Heart left ventricle (tissue), 16 donors: ENCODE measurements around the gene NT5DC4. TPM values are rescaled to one million over a fixed set of nuclear protein-coding genes. Genes with fewer than 3 reads are reported as not detected.

Source experiments
- ATAC-seq, 4 donors: fragments of 200-7000 bp; cut with Tn5 transposase; one replicate each; pipeline ENCODE4 v1.9.1; 2020 to 2022; ENCODE audit warnings: moderate library complexity in 4 of 4, mild to moderate bottlenecking in 3 of 4, moderate number of reproducible peaks in 1 of 4
- DNase-seq, 5 donors: peaks; one replicate each; pipeline ENCODE4 v3.0.0-alpha.2; 2020
- H3K27ac ChIP-seq, 12 donors: fragments of 200-600 bp; sonication (generic) in 4 of 12; one replicate each; pipeline versions ENCODE4 v1.5.0 to v1.8.0; 2016 to 2022; ENCODE audit warnings: mild to moderate bottlenecking in 2 of 12
- H3K27me3 ChIP-seq, 9 donors: fragments of 200-600 bp; sonication (generic) in 2 of 9; one replicate each; pipeline versions ENCODE4 v1.5.1 to v1.8.0; 2016 to 2022; ENCODE audit warnings: mild to moderate bottlenecking in 3 of 9
- H3K36me3 ChIP-seq, 9 donors: fragments of 200-600 bp; sonication (generic) in 2 of 9; one replicate each; pipeline versions ENCODE4 v1.5.0 to v1.8.0; 2018 to 2022; ENCODE audit warnings: mild to moderate bottlenecking in 2 of 9
- H3K4me1 ChIP-seq, 12 donors: fragments of 200-600 bp; sonication (generic) in 4 of 12; one replicate each; pipeline versions ENCODE4 v1.5.0 to v1.8.0; 2016 to 2022; ENCODE audit warnings: mild to moderate bottlenecking in 3 of 12
- H3K4me3 ChIP-seq, 12 donors: fragments of 200-600 bp; sonication (generic) in 4 of 12; one replicate each; pipeline versions ENCODE4 v1.5.0 to v1.8.0; 2017 to 2022; ENCODE audit warnings: mild to moderate bottlenecking in 9 of 12, moderate library complexity in 4 of 12
- H3K9me3 ChIP-seq, 12 donors: fragments of 200-600 bp; sonication (generic) in 4 of 12; one replicate each; pipeline versions ENCODE4 v1.5.0 to v1.8.0; 2016 to 2022; ENCODE audit warnings: mild to moderate bottlenecking in 1 of 12
- POLR2A ChIP-seq, 2 donors: fragments of 450-650 bp; IDR thresholded peaks; one replicate each; pipeline ENCODE4 v1.6.1; 2017; ENCODE audit warnings: antibody characterized with exemption in 2 of 2, mild to moderate bottlenecking in 2 of 2, moderate library complexity in 2 of 2
- WGBS, 4 donors: extraction: QIAGEN DNeasy Blood & Tissue Kit in 2 of 4; methylation state at CpG; one replicate each; pipeline versions ENCODE4 v1.1.5 to v1.1.7; 2013 to 2018; 5-methylcytosine and 5-hydroxymethylcytosine counted together
- intact Hi-C, 10 donors: fragments of 100-400 bp; cut with DNase I; formaldehyde crosslinking; loops; one replicate each; pipeline versions ENCODE4 v1.11.1 to v1.14.2; 2022
- polyA plus RNA-seq, 2 donors: library from polyadenylated mRNA; stranded (reverse); fragments of 200-250 nt; gene quantifications; one replicate each; pipeline ENCODE4 v1.2.3, GENCODE V29; 2013
- total RNA-seq, 9 donors: library from RNA; depleted of rRNA in 2 of 9; stranded (reverse); fragments of >200 nt in 2 of 9; fragmentation: NEBNext Ultra II Directional in 3 of 9; extraction: Animal tissue kit (Norgen Biotek cat#: 25700) in 3 of 9; gene quantifications; one replicate each; pipeline versions ENCODE4 v1.1.0 to v1.2.4, GENCODE V29; 2016 to 2023
- TF ChIP-seq, protein P1 (sequence below), 12 donors: fragments of 200-600 bp; sonication (generic) in 4 of 12; IDR thresholded peaks; one replicate each; pipeline versions ENCODE4 v1.5.0 to v1.8.0; 2018 to 2022; ENCODE audit warnings: antibody characterized with exemption in 12 of 12, mild to moderate bottlenecking in 5 of 12
- donor health status: ischemic (EF 13 %, LVEDD 7.1; RV severe dilation, severe dysfunction).
- donor health status: healthy with polysubstance abuse.
- donor health status: DM: no; HTN: yes; CAD: no.
- donor health status: DM: no; HTN: no; CAD: no.
- donor health status: ischemic (EF 25% LVEDD 6.9; RV normal size, moderate dysfunction).
- donor health status: ischemic (EF 25% LVEDD 5.7; RV mildly dilated, moderate dysfunction).
- donor health status: healthy.
- donor health status: DM: yes; HTN: yes; CAD: no.
- donor health status: ischemic (EF 35%, LVEDD 5.7; RV mildly dilated, moderate dysfunction).
- donor health status: nonischemic (EF 11% LVEDD 7.7; RV severe dilation, severe dysfunction).
- donor health status: DM: yes; HTN: yes; CAD: no.
- donor health status: PGD.
- donor health status: ischemic (EF 29% LVEDD 5.4; RV normal size, mild dysfunction).
- donor health status: nonischemic (EF 23%, LVEDD 6.1; RV moderate dilation, normal function).

Gene NT5DC4
- total and polyA plus RNA-seq, 11 donors, result 0.16 TPM; not detected in 10

DNA sequence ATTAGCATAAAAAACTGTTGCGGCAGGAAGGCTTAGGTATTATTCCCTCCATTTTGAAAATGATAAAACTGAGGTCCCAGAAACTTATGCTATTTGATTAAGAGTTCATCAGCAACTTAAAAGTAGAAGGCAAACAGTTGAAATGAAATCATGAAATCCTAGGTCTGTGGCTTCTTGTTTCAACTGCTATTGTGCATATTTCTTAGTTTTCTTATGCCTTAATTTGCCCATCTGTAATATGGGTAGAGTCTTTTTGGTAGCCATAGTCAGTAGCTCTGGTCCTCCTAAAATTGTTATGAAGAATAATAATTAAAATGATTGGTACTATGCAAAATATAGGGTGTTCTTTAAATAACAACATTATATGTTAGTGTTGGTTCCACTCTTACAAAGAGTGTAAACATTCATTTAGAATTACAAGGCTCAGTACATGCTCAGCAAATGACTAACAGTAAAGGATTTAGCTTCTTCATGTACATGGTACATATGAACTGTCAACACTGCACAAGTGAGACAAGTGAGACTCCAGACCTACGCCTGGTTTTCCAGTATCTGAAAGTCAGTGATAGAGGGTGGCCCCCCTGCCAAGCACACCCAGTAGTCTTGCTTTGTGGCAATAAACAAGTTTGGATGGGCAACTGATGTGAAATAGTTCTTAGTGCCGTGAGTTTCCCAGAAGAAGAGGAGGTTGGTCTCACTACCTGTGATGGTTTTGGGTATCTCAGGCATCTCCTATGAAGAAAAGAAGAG lies 53.9 kb downstream of the NT5DC4 start:
- intact Hi-C loops, result no loop called here
- H3K27ac ChIP-seq, result no peak overlapping the region
- H3K4me1 ChIP-seq, result peaks cover 0 to 6% (median 0%) of the 10 kb centered on the region in 12 donors
- ATAC-seq, result peak in 1 of 4 donors; percentile 51
- no peaks in the 10 kb centered on the region for H3K36me3 ChIP-seq
- no peaks in the 10 kb centered on the region for H3K9me3 ChIP-seq
- no peaks in the 10 kb centered on the region for H3K27me3 ChIP-seq
- WGBS, 4 donors, result 64 to 76% (median 71%) methylated on average over 3 of the region's 3 CpGs
- no peak overlapping the region for H3K4me3 ChIP-seq
- DNase-seq, result no peak
- TF ChIP-seq, protein P1, sequence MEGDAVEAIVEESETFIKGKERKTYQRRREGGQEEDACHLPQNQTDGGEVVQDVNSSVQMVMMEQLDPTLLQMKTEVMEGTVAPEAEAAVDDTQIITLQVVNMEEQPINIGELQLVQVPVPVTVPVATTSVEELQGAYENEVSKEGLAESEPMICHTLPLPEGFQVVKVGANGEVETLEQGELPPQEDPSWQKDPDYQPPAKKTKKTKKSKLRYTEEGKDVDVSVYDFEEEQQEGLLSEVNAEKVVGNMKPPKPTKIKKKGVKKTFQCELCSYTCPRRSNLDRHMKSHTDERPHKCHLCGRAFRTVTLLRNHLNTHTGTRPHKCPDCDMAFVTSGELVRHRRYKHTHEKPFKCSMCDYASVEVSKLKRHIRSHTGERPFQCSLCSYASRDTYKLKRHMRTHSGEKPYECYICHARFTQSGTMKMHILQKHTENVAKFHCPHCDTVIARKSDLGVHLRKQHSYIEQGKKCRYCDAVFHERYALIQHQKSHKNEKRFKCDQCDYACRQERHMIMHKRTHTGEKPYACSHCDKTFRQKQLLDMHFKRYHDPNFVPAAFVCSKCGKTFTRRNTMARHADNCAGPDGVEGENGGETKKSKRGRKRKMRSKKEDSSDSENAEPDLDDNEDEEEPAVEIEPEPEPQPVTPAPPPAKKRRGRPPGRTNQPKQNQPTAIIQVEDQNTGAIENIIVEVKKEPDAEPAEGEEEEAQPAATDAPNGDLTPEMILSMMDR (IDR thresholded peaks at IDR 0.05), result no peak
- TF ChIP-seq POLR2A (IDR thresholded peaks at IDR 0.05), result no peak

DNA sequence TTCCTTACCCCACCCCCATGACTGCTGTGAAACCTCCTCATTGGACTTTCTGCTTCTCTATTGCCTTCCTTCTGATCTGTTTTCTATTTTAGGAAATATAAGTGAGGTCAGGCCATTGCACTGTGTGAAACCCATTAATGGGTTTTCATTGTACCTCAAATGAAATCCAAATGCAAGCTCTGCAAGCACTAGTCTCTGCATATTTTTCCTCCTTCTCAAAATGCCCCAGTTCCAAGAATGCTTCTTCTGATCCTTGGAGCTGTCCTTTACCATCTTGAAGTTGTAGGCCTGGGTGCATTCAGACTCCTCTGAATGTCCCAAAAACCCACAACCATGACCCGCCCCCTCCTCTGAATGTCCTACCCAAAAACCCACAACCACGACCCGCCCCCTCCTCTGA lies 55.3 kb downstream of the NT5DC4 start:
- DNase-seq (no peak), ATAC-seq (no peak)
- Histone ChIP-seq H3K36me3 (no peaks in the 10 kb centered on the region), H3K27me3 (no peaks in the 10 kb centered on the region), H3K9me3 (no peaks in the 10 kb centered on the region), H3K4me1 (peaks cover 0 to 6% (median 0%) of the 10 kb centered on the region in 12 donors), H3K4me3 (no peak overlapping the region), H3K27ac (no peak overlapping the region)
- no peak for TF ChIP-seq POLR2A (IDR thresholded peaks at IDR 0.05)
- TF ChIP-seq, protein P1 (IDR thresholded peaks at IDR 0.05), result no peak
- 77 to 95% (median 87%) methylated on average over 3 of the region's 3 CpGs for WGBS, 4 donors
- intact Hi-C loops, result no loop called here

DNA sequence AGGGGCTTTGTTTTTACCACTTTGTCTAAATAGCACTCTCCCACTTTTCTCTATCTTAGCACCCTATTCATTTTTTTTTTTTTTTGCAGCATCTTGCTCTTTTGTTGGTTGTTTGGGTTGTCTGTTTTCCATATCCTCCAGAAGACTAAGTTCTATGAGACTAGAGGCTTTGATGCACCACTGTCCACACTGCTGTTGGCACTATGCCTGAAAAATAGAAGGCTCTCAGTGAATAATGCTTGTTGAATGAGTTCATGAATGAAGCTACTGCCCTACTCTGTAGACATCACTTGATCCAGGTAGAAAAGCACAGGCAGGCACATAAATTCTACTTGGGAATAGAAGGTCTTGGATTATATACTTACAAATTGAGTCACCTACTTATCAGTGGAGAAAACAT lies 56.2 kb downstream of the NT5DC4 start:
- TF ChIP-seq POLR2A (IDR thresholded peaks at IDR 0.05), result no peak
- TF ChIP-seq, protein P1 (IDR thresholded peaks at IDR 0.05), result no peak
- Histone ChIP-seq H3K4me3 (no peak overlapping the region), H3K4me1 (peaks cover 0 to 3% (median 0%) of the 10 kb centered on the region in 12 donors), H3K27me3 (no peaks in the 10 kb centered on the region), H3K27ac (no peak overlapping the region), H3K9me3 (no peaks in the 10 kb centered on the region), H3K36me3 (no peaks in the 10 kb centered on the region)
- ATAC-seq (no peak), DNase-seq (no peak)
- intact Hi-C loops, result no loop called here

DNA sequence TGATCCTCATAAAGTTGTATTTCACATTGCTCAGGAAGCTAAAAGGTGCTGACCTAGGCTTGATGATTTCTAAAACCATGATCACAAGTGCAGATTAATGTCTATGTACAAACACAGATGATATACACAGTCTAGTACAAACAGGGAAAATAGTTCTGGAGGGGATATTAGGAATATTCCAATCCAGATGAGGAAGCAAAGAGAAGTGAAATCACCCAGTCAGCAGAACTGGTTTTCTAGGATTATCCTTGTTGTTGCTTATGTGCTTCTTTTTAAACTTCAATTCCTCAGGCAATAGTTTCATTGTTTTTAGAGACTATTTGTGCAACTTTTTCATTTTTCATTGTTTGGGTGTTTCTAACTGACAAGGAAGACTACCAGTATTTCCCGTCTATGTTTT lies 58.8 kb downstream of the NT5DC4 start:
- intact Hi-C loops, result no loop called here
- no peak overlapping the region for H3K27ac ChIP-seq
- peaks cover 0 to 13% (median 0%) of the 10 kb centered on the region in 12 donors for H3K4me1 ChIP-seq
- H3K9me3 ChIP-seq, result no peaks in the 10 kb centered on the region
- peaks cover 0 to 7% (median 0%) of the 10 kb centered on the region in 9 donors for H3K27me3 ChIP-seq
- 85 to 98% (median 90%) methylated on average over 1 of the region's 1 CpG for WGBS, 4 donors
- H3K4me3 ChIP-seq, result no peak overlapping the region
- TF ChIP-seq, protein P1 (IDR thresholded peaks at IDR 0.05), result no peak
- no peak for TF ChIP-seq POLR2A (IDR thresholded peaks at IDR 0.05)
- ATAC-seq, result no peak
- no peaks in the 10 kb centered on the region for H3K36me3 ChIP-seq
- DNase-seq, result no peak
